OCI-LY1 (cell line): ENCODE measurements around the gene RFTN1.

ENCODE experiments used
- EZH2 ChIP-seq: fragments of 200-600 bp; sonication (generic), shearing (Covaris generic); IDR thresholded peaks from 2 replicates; pipeline ENCODE4 v1.8.0; 2017; ENCODE audit warnings: borderline replicate concordance, mixed run types, mild to moderate bottlenecking, antibody characterized with exemption, low read length, moderate library complexity, mixed read lengths
- TF ChIP-seq, protein P1 (sequence below): fragments of 200-600 bp; sonication (generic), shearing (Covaris generic); IDR thresholded peaks from 2 replicates; pipeline ENCODE4 v1.5.1; 2017; ENCODE audit warnings: mild to moderate bottlenecking, antibody characterized with exemption, low read length, moderate library complexity, mixed read lengths

DNA sequence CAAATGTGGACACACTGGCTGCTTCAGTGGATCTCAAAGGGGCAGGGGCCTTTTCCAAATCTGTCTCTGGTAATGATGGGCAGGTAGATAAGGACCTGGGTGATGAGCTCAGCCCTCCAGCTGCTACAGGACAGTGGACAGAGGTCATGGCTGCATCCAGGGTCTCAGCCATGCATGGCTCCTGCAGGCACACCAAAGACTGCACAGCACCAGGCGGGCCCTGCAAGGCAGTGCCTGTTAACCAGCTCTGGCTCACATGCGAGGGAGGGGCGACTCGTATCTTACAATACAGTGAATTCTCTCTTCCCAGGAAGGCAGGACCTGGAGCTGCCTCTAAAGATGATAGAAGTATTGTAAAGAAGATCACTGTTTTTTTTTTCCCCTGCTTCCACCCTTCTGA lies 189.8 kb downstream of the RFTN1 start:
- TF ChIP-seq, protein P1, sequence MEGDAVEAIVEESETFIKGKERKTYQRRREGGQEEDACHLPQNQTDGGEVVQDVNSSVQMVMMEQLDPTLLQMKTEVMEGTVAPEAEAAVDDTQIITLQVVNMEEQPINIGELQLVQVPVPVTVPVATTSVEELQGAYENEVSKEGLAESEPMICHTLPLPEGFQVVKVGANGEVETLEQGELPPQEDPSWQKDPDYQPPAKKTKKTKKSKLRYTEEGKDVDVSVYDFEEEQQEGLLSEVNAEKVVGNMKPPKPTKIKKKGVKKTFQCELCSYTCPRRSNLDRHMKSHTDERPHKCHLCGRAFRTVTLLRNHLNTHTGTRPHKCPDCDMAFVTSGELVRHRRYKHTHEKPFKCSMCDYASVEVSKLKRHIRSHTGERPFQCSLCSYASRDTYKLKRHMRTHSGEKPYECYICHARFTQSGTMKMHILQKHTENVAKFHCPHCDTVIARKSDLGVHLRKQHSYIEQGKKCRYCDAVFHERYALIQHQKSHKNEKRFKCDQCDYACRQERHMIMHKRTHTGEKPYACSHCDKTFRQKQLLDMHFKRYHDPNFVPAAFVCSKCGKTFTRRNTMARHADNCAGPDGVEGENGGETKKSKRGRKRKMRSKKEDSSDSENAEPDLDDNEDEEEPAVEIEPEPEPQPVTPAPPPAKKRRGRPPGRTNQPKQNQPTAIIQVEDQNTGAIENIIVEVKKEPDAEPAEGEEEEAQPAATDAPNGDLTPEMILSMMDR, result no peak
- TF ChIP-seq EZH2, result no peak
